HG03439 (cell line): ENCODE results near the gene SORBS2.
"Not testable (repeated sequence)": the region's sequence is repeated elsewhere in the genome, so short reads cannot be mapped to it uniquely, and the experiment has no call there.

Experiments used
- ATAC-seq: cut with Tn5 transposase; IDR thresholded peaks from one replicate; pipeline ENCODE4 v1.9.1; 2021; ENCODE audit warnings: mild to moderate bottlenecking, moderate library complexity; ENCODE audit not compliant: unreplicated experiment

Gene SORBS2

DNA sequence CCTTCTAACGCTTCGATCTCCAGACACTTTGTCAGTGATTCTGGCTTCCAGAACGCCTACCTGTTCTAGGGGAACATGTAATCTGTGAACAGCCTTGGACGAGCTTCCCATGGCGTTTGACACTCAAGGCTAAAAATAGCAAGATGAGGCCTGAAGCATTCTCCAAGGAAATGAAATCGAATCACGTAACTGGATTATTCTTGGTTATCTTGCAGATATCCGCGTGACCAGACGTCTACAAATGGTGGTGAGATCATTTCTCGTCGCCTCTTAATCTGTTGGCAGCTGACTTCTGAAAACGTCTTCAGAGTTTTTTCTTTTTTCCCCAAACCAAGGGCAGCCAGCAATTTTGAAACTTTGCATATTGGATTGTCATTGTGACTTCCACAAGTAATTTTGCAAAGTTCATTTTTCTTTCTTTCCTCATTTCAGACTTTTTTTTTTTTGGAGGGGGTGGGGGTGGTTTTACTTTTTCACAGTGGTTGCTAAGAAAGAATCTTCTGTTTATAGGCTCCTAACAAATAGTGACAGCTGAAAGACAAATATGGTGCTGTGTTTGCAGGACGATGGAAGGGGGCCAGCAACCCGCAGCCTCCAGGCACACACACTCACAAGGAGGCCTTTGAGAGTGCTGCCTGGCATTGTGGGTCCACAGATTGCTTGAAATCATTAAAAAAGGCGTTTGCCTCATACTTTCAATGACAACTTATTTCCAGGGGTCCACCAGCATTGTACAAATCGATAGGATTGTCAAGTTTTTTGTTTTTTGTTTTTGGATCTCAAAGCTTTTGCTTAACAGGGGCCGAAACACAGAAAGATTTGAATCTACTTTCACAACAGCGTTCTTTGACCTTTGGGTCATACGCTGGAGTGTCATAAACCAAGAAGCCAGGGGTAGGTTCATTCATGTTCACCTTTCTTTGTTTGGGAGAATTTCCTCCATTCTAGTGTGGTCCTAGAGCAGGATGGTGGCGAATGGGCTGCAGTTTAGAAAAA, 244.3 kb downstream of the SORBS2 start:
- no peak for ATAC-seq

GRCh38 chr4:185566972-185567371, 245.0 kb downstream of the SORBS2 start:
- no peak for ATAC-seq

DNA sequence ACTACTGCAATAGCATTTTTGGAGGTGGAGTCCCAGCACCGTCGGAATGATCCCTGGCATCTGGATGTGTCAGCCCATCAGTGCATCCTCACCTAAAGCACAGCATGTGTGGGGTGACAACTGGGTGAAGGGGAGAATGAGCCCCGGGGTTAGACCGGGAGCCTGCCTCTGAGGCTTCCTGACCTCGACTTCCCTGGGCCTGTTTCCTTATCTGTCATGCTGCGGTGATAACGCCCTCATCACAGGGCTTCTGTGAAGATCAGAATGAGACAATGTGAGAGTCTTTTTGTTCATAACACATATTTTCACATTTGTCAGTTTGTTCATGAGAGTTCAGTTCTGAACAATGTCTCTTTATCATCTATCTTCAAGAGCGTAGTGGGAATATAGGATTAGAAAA, 245.6 kb downstream of the SORBS2 start:
- no peak for ATAC-seq

DNA sequence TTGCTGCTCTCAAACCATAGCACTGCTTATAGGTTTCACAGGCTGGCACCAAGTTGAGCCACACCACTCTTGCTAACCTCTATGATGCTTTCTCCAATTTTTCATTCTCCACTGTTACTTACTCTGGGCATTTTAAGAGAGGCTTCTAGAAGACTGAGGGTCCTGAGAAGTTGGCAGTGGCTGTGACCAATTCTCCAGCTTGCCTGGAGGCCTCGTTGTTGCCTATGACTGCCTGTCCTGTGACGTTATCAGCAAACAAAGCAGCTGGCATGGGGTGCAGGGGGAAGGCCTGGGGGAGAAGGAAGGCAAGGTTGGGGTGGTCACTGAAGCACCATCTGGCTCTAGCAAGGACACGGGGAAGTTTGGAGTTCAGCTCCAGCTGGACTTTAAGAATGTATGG, 246.3 kb downstream of the SORBS2 start:
- no peak for ATAC-seq

DNA sequence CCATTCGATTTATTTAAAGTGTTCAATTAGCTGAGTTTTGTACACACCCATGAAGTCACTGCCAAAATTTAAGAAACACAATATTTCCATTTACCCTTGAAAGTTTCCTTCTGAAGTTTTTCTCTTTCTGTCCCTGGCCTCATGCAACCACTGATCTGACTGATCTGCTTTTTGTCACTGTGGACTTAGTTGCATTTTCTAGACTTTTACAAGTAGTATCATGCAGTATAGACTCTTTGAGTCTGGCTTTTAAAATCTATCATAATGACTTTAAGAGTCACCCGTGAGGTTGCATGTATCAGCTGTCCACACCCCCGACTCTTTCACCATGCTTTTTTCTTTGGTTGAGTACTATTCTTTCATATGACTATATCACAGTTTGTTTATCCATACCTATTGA, 247.6 kb downstream of the SORBS2 start:
- no peak for ATAC-seq

- ATAC-seq, result no peak
Measured at GRCh38 chr4:185562531-185562930, 249.5 kb downstream of the SORBS2 start.

DNA sequence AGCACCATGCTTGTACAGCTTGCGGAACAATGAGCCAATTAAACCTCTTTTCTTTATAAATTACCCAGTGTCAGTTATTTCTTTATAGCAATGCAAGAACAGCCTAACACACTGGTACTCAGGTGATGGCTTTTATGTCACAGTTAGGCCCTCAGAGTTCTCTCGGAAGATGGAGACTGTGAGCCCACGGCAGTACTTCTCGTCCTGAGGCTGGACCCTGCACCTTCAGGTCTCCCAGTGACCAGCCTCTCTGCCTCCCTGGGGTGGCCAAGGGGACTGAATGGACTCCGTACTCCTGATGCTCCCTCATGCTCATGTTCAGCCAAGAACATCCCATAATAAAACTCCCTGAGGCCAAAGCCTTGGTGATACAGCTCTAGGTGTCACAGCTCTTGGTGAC, 251.7 kb downstream of the SORBS2 start:
- ATAC-seq, result no peak

- ATAC-seq, result no peak
Measured at GRCh38 chr4:185559915-185560281, 252.1 kb downstream of the SORBS2 start.

DNA sequence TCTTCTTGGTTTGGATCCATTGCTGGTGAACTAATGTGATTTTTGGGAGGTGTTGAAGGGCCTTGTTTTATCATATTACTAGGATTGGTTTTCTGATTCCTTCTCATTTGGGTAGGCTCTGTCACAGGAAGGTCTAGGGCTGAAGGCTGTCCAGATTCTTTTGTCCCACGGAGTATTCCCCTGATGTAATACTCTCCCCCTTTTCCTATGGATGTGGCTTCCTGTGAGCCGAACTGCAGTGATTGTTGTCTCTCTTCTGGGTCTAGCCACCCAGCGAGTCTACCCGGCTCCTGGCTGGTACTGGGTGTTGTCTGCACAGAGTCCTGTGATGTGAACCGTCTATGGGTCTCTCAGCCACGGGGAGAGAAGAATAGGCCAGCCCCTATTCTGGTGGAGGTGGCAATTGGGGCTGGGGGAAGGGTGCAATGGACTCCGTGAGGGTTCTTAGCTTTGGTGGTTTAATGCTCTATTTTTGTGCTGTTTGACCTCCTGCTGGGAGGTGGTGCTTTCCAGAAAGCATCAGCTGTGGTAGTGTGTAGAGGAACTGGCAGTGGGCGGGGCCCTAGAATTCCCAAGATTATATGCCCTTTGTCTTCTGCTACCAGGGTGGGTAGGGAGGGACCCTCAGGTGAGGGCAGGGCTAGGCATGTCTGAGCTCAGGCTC, 252.6 kb downstream of the SORBS2 start:
- ATAC-seq, result not testable (repeated sequence)

GRCh38 chr4:185554365-185555126, 257.4 kb downstream of the SORBS2 start:
- no peak for ATAC-seq

DNA sequence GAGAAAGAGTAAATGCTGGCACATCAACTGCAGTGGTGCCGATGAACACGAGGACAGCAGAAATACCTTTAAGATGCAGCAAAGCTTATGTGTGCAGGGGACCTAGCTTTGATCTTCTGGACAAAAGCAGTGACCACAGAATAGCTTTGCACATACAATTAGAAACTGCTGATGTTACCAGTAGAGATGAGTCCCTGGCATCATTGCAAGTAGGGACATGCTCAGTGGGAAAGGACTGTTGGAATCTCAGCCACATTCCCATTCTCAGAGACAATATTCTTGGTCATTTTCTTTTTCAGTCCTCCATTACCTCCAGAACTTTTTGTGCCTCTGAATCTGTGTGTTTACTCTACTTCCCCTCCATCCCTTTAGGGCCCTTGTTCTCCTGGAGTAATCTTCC, 259.7 kb downstream of the SORBS2 start:
- no peak for ATAC-seq

- no peak for ATAC-seq
Measured at GRCh38 chr4:185550933-185551332, 261.1 kb downstream of the SORBS2 start.

DNA sequence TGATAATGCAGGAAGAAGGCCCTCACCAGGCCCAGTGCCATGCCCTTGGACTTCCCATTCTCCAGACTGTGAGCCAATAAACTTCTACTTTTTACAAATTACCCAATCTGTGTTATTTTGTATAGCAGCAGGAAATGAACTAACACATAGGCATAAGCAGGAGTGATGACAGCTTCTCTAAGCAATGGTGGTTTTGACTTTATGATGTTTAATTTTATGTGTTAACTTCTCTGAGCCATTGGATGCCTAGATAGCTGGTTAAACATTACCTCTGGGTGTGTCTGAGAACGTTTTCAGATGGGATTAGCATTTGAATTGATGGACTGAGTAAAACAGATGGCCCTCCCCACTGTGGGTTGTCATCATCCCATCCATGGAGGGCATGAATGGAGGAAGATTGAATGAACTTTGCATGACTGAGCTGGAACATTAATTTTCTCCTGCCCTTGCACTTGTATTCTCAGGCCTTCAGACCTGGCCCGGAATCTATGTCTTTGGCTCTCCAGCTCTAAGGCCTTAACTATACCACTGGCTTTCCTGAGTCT, 262.8 kb downstream of the SORBS2 start:
- no peak for ATAC-seq

GRCh38 chr4:185548587-185548986, 263.4 kb downstream of the SORBS2 start:
- ATAC-seq, result no peak

GRCh38 chr4:185546335-185546734, 265.7 kb downstream of the SORBS2 start:
- no peak for ATAC-seq

DNA sequence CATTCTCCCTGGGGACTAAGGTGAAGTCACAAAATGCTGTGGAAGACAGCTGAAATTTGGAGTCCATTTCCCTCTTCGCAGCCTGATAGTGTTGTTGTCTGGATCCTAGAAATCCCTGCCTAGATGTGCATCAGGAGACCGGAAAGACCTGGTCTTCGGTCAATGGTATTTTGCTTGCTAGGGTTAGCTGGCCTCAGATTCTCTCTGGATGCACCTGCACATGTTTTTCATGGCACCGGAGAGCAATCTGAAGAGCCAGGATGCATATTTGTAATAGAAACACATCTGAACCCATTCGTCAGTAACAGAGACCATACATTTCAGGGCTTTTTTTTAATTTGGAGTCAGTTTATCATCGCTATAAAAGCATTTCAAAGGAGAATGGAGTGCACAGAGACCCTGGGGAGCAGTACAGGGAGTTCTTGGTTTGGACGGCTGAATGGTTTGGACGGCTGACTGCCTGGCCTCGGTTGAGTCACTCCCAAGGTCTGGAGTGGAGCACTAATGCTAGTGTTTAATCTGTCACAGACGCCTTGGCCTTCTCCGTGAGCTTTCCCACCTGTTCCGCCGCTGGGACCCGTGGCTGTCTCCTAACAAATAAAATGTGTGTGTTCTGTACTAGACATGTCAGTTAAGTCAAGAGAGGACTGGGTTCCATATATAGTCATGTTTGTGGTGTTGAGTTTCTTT, 269.2 kb downstream of the SORBS2 start:
- ATAC-seq, result no peak

DNA sequence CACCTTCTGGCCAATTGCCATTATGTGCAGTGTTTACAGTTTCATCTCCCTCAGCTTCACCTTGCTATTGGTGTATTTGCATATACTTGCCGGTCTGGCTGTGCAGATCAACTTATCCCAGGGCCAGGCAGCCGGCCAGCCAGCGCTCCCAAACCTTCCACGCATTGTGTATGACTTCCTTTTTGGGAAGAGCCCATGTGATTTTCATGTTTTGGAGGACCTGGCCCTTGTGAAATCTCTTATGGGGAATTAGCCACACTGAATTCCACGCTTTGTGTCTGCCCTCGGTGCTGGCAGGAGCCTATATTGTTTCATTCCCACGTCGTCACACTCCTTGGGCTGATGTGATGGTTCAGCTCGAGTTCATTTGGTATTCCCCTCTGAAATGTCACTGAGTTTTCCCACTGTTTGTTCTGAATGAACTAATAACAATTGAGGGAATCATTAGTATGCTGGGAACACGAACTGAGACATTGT, 270.7 kb downstream of the SORBS2 start:
- no peak for ATAC-seq

GRCh38 chr4:185540487-185541120, 271.4 kb downstream of the SORBS2 start:
- ATAC-seq, result no peak

GRCh38 chr4:185540040-185540439, 272.0 kb downstream of the SORBS2 start:
- no peak for ATAC-seq

GRCh38 chr4:185538806-185539205, 273.2 kb downstream of the SORBS2 start:
- ATAC-seq, result no peak
